GM13977 (cell line): Measurements from ENCODE around the gene WDR88.

ENCODE experiments used
- DNase-seq: peaks from one replicate; pipeline ENCODE4 v3.0.0; 2012; ENCODE audit warnings: low spot score
- CTCF ChIP-seq: IDR thresholded peaks from 2 replicates; pipeline ENCODE4 v1.5.1; 2012; ENCODE audit warnings: mild to moderate bottlenecking, control low read depth; ENCODE audit not compliant: insufficient read depth; ENCODE audit errors: extremely low read depth, missing control alignments
- in situ Hi-C: fragments of 300-500 bp; cut with MboI; formaldehyde crosslinking; loops from one replicate; pipeline ENCODE4 v1.12.0; 2022; ENCODE audit warnings: low sequenced_read_pairs, low pct_unique_long_range_greater_than_20kb, mixed read lengths, inconsistent platforms; ENCODE audit not compliant: unreplicated experiment

Gene WDR88

GRCh38 chr19:33094436-33095067, 37.4 kb upstream of the WDR88 start:
- no peak for TF ChIP-seq CTCF
- in situ Hi-C loops, result no loop called here
- DNase-seq, result no peak

- TF ChIP-seq CTCF, result no peak
- in situ Hi-C loops, result no loop called here
Observed at GRCh38 chr19:33096005-33096404, 35.9 kb upstream of the WDR88 start.

GRCh38 chr19:33098055-33098534, 33.8 kb upstream of the WDR88 start:
- no peak for DNase-seq
- in situ Hi-C loops, result no loop called here
- no peak for TF ChIP-seq CTCF

More at GRCh38 chr19:33096005-33096404, 35.9 kb upstream of the WDR88 start:
- DNase-seq, result no peak

GRCh38 chr19:33100894-33101644, 30.8 kb upstream of the WDR88 start:
- in situ Hi-C loops, result no loop called here
- no peak for DNase-seq
- TF ChIP-seq CTCF, result no peak

GRCh38 chr19:33102893-33103292, 29.0 kb upstream of the WDR88 start:
- no peak for DNase-seq
- in situ Hi-C loops, result no loop called here
- no peak for TF ChIP-seq CTCF

GRCh38 chr19:33108161-33108560, 23.8 kb upstream of the WDR88 start:
- no peak for DNase-seq
- in situ Hi-C loops, result no loop called here
- TF ChIP-seq CTCF, result no peak
